Measurements from ENCODE around the gene DNAL4. TPM values are rescaled to one million over a fixed set of nuclear protein-coding genes. Genes with fewer than 3 reads are reported as not detected.

The DNAL4 gene
- total RNA-seq (1 to 10 TPM; 1.9 to 2.7 TPM), total RNA-seq (2.2 to 12.5 (median 6.9) reads per million in 172 experiments)
- 10.2 TPM for polyA plus RNA-seq (2013, experiment 1 of 2)
- 10.1 TPM for polyA plus RNA-seq (2013, experiment 2 of 2)

GRCh38 chr22:38793721-38794466, at the start of gene DNAL4:
TSS of gene DNAL4 (minus strand) at chr22:38794143. CDS start at chr22:38782731, 11,412 bp downstream.
- H3K9me3 Mint-ChIP-seq: peaks cover 1% of the 10 kb centered on the region
- peak within 1 kb of the TSS; percentile 96 for H3K4me3 Mint-ChIP-seq
- TF ChIP-seq CTCF (IDR thresholded peaks at IDR 0.05): no peak
- peaks cover 46% of the 10 kb centered on the region for H3K4me1 Mint-ChIP-seq (ENCODE audit: low read depth)
- H3K27ac Mint-ChIP-seq: peak within 1 kb of the TSS; percentile 90
- CTCF ChIA-PET: no interaction called here
- peak within 1 kb of the TSS in 1 of 2 donors; percentile 43 for H3K27ac ChIP-seq (ENCODE audit: low read depth in 1 of 2, low read length in 2 of 2)
- ATAC-seq (ENCODE audit: poor library complexity) (peak; percentile 98), DNase-seq (peak; percentile 82 to 98 (median 89))
- H3K4me1 ChIP-seq (ENCODE audit: insufficient read depth, low read length): peaks cover 22% of the 10 kb centered on the region
- peaks cover 0 to 2% of the 10 kb centered on the region in 2 experiments for H3K27me3 ChIP-seq (ENCODE audit: control insufficient read depth in 1 of 2, insufficient read depth in 2 of 2, low read length in 2 of 2)
- no peaks in the 10 kb centered on the region for H3K9me3 ChIP-seq (ENCODE audit: control insufficient read depth in 1 of 2, insufficient read depth in 1 of 2, low read length in 2 of 2)
- H3K36me3 Mint-ChIP-seq (ENCODE audit: low read depth): peaks cover 9% of the 10 kb centered on the region
- peak within 1 kb of the TSS; percentile 69 for H3K4me3 ChIP-seq (ENCODE audit: low read length)
- peaks cover 9% of the 10 kb centered on the region for H3K36me3 ChIP-seq (ENCODE audit: insufficient read depth, low read length)
- peaks cover 4% of the 10 kb centered on the region for H3K27me3 Mint-ChIP-seq
- intact Hi-C loops (cut with DNase I, micrococcal nuclease): loop anchor here in 1 of 2 experiments (1.0 to 5.0 kb wide), 4 partner anchors 39 to 137 kb away; partner anchors contain the start of genes CBX6, CBY1, FAM227A and GTPBP1
- POLR2A ChIA-PET: interaction anchor here (0.9 to 1.0 kb wide), 2 partner anchors 42 to 54 kb away, joined by 3 read pairs; no protein-coding TSS in a partner anchor

GRCh38 chr22:38843201-38843656, 49.3 kb upstream of the DNAL4 start:
- Mint-ChIP-seq H3K4me1 (ENCODE audit: low read depth) (peaks cover 30% of the 10 kb centered on the region), H3K4me3 (no peak overlapping the region), H3K27me3 (peaks cover 21% of the 10 kb centered on the region), H3K9me3 (no peaks in the 10 kb centered on the region), H3K36me3 (ENCODE audit: low read depth) (no peaks in the 10 kb centered on the region), H3K27ac (no peak overlapping the region)
- H3K36me3 ChIP-seq (ENCODE audit: insufficient read depth, low read length): no peaks in the 10 kb centered on the region
- POLR2A ChIA-PET: interaction anchor here (0.7 to 2.6 kb wide), 18 partner anchors 9 to 466 kb away, joined by 3 to 50 read pairs (median 4); partner anchors contain the start of genes CBX6, GTPBP1, SUN2 and TOMM22
- intact Hi-C loops (cut with DNase I, micrococcal nuclease): loop anchor here (5.0 kb wide), 3 partner anchors 86 to 111 kb away; partner anchors contain the start of gene SUN2 (in 1 of the 2)
- DNase-seq (peak in 13 of 14 experiments; percentile 23 to 87 (median 59)), ATAC-seq (ENCODE audit: poor library complexity) (peak; percentile 88)
- H3K4me1 ChIP-seq (ENCODE audit: insufficient read depth, low read length): peaks cover 24% of the 10 kb centered on the region
- CTCF ChIA-PET: interaction anchor here (0.7 to 1.3 kb wide), 4 partner anchors 27 to 87 kb away, joined by 3 to 4 read pairs (median 4); no protein-coding TSS in a partner anchor
- no peak overlapping the region for H3K27ac ChIP-seq (ENCODE audit: low read depth in 1 of 2, low read length in 2 of 2)
- peaks cover 5 to 12% of the 10 kb centered on the region in 2 experiments for H3K27me3 ChIP-seq (ENCODE audit: control insufficient read depth in 1 of 2, insufficient read depth in 2 of 2, low read length in 2 of 2)
- no peaks in the 10 kb centered on the region for H3K9me3 ChIP-seq (ENCODE audit: control insufficient read depth in 1 of 2, insufficient read depth in 1 of 2, low read length in 2 of 2)
- H3K4me3 ChIP-seq (ENCODE audit: low read length): no peak overlapping the region
- TF ChIP-seq CTCF (IDR thresholded peaks at IDR 0.05): no peak

- Histone ChIP-seq H3K4me1 (ENCODE audit: insufficient read depth, low read length) (peaks cover 24% of the 10 kb centered on the region), H3K27ac (ENCODE audit: low read depth in 1 of 2, low read length in 2 of 2) (no peak overlapping the region), H3K36me3 (ENCODE audit: insufficient read depth, low read length) (no peaks in the 10 kb centered on the region), H3K27me3 (ENCODE audit: control insufficient read depth in 1 of 2, insufficient read depth in 2 of 2, low read length in 2 of 2) (peaks cover 5 to 12% of the 10 kb centered on the region in 2 experiments), H3K4me3 (ENCODE audit: low read length) (peak overlapping the region; percentile 35), H3K9me3 (ENCODE audit: control insufficient read depth in 1 of 2, insufficient read depth in 1 of 2, low read length in 2 of 2) (no peaks in the 10 kb centered on the region)
- Mint-ChIP-seq H3K27me3 (peaks cover 21% of the 10 kb centered on the region), H3K4me3 (peak overlapping the region; percentile 88), H3K9me3 (no peaks in the 10 kb centered on the region), H3K36me3 (ENCODE audit: low read depth) (no peaks in the 10 kb centered on the region), H3K4me1 (ENCODE audit: low read depth) (peaks cover 30% of the 10 kb centered on the region), H3K27ac (no peak overlapping the region)
- TF ChIP-seq CTCF (IDR thresholded peaks at IDR 0.05): no peak
- ChIA-PET POLR2A (interaction anchor here (0.7 to 2.6 kb wide), 18 partner anchors 9 to 466 kb away, joined by 3 to 50 read pairs (median 6); partner anchors contain the start of genes CBX6, GTPBP1, SUN2 and TOMM22), CTCF (interaction anchor here (0.7 to 1.3 kb wide), 4 partner anchors 27 to 86 kb away, joined by 3 to 4 read pairs (median 4); no protein-coding TSS in a partner anchor)
- DNase-seq (no peak), ATAC-seq (ENCODE audit: poor library complexity) (no peak)
- intact Hi-C loops (cut with DNase I, micrococcal nuclease): loop anchor here (5.0 kb wide), 3 partner anchors 85 to 110 kb away; partner anchors contain the start of gene SUN2 (in 1 of the 2)
Observed at GRCh38 chr22:38842512-38843200, 48.7 kb upstream of the DNAL4 start.
